NK-92 (cell line): ENCODE results near the gene TBC1D3C.
"Not testable (repeated sequence)": the region's sequence is repeated elsewhere in the genome, so short reads cannot be mapped to it uniquely, and the experiment has no call there.

Experiments
- DNase-seq: peaks from one replicate; lab custom pipeline; 2025; ENCODE audit not compliant: unreplicated experiment; lab: John Stamatoyannopoulos, UW

TBC1D3C gene

GRCh38 chr17:38068534-38068933, at the start of gene TBC1D3C:
Gene TBC1D3C (minus strand): TSS chr17:38068634. CDS start chr17:38067066, 1,568 bp downstream.
- DNase-seq: not testable (repeated sequence)

- DNase-seq: not testable (repeated sequence)
These were observed 30.8 kb upstream of the TBC1D3C start for GRCh38 chr17:38099262-38099661.

GRCh38 chr17:38094059-38094694, 25.7 kb upstream of the TBC1D3C start:
- not testable (repeated sequence) for DNase-seq

- DNase-seq: not testable (repeated sequence)
These were observed 19.7 kb upstream of the TBC1D3C start for GRCh38 chr17:38088120-38088519.

- DNase-seq: not testable (repeated sequence)
These were observed 18.9 kb upstream of the TBC1D3C start for GRCh38 chr17:38087344-38087743.
